Calu3 (cell line): ENCODE results near the gene CITED2. TPM values are rescaled to one million over a fixed set of nuclear protein-coding genes. Genes with fewer than 3 reads are reported as not detected.

ENCODE experiments used
- BruUV-seq: library from RNA; stranded (reverse); fragments of 400-500 nt; replicated peaks from 2 replicates; lab custom pipeline; 2021; lab: Mats Ljungman, UMichigan
- CTCF ChIA-PET: fragments of 300-600 bp; sonication (Branson Sonifier 250); formaldehyde crosslinking; loops from one replicate; lab custom pipeline; 2022; ENCODE audit warnings: antibody characterized with exemption; lab: Charles Lee
- DNase-seq: peaks from one replicate; pipeline ENCODE4 v3.0.0; 2022
- H3K27ac Mint-ChIP-seq: one replicate; pipeline ENCODE4 v1.8.0; 2022; ENCODE audit warnings: mixed read lengths; ENCODE audit not compliant: unreplicated experiment
- H3K27me3 Mint-ChIP-seq: one replicate; pipeline ENCODE4 v1.8.0; 2022; ENCODE audit warnings: mixed read lengths; ENCODE audit not compliant: unreplicated experiment
- H3K36me3 Mint-ChIP-seq: one replicate; pipeline ENCODE4 v1.8.0; 2022; ENCODE audit warnings: mild to moderate bottlenecking, moderate library complexity, mixed read lengths; ENCODE audit not compliant: insufficient read depth, unreplicated experiment
- H3K4me1 Mint-ChIP-seq: one replicate; pipeline ENCODE4 v1.8.0; 2022; ENCODE audit warnings: mild to moderate bottlenecking, low read depth, mixed read lengths; ENCODE audit not compliant: unreplicated experiment
- H3K4me3 Mint-ChIP-seq: one replicate; pipeline ENCODE4 v1.8.0; 2022; ENCODE audit warnings: mild to moderate bottlenecking, low read depth, moderate library complexity, mixed read lengths; ENCODE audit not compliant: unreplicated experiment
- H3K9me3 Mint-ChIP-seq: one replicate; pipeline ENCODE4 v1.8.0; 2022; ENCODE audit warnings: low read depth, mixed read lengths; ENCODE audit not compliant: unreplicated experiment
- intact Hi-C: fragments of 100-400 bp; cut with micrococcal nuclease; formaldehyde crosslinking; loops from one replicate; pipeline ENCODE4 v1.10.0; 2022; ENCODE audit not compliant: unreplicated experiment
- total RNA-seq: library from RNA; stranded (reverse); gene quantifications from 2 replicates; pipeline ENCODE4 v1.2.3, GENCODE V29; 2022
- TF ChIP-seq, protein P1 (sequence below): fragments of 200-600 bp; IDR thresholded peaks from one replicate; pipeline ENCODE4 v1.8.0; 2022; ENCODE audit warnings: antibody characterized with exemption; ENCODE audit not compliant: unreplicated experiment

The CITED2 gene
- total RNA-seq, 1 experiment from 2014 or later, result 21.4 TPM

DNA sequence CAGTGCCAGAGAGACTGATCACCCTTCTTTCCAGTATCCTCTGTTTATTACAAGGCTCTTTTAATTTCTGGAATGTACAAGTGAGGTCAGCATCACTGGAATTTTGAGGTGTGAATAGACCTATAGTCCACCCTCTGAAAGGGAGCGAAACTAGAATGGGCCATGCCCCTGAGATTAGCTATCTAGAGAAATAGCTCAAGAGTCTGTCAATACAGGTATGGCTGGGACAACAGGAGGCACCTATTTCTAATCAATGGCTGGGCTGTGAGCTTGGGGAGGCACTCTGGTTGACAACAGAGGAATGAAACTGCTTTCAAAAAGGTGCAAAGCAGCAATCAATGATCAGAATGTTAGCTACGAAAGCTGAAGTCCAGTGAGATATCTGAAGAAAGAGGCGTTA lies 17.3 kb upstream of the CITED2 start:
- H3K27me3 Mint-ChIP-seq, result no peaks in the 10 kb centered on the region
- TF ChIP-seq, protein P1, sequence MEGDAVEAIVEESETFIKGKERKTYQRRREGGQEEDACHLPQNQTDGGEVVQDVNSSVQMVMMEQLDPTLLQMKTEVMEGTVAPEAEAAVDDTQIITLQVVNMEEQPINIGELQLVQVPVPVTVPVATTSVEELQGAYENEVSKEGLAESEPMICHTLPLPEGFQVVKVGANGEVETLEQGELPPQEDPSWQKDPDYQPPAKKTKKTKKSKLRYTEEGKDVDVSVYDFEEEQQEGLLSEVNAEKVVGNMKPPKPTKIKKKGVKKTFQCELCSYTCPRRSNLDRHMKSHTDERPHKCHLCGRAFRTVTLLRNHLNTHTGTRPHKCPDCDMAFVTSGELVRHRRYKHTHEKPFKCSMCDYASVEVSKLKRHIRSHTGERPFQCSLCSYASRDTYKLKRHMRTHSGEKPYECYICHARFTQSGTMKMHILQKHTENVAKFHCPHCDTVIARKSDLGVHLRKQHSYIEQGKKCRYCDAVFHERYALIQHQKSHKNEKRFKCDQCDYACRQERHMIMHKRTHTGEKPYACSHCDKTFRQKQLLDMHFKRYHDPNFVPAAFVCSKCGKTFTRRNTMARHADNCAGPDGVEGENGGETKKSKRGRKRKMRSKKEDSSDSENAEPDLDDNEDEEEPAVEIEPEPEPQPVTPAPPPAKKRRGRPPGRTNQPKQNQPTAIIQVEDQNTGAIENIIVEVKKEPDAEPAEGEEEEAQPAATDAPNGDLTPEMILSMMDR, result no peak
- peaks cover 21% of the 10 kb centered on the region for H3K4me1 Mint-ChIP-seq
- CTCF ChIA-PET, result interaction anchor here (0.7 kb wide), 1 partner anchor 147 kb away, joined by 3 read pairs; no protein-coding TSS in a partner anchor
- no peak overlapping the region for H3K27ac Mint-ChIP-seq
- no peaks in the 10 kb centered on the region for H3K9me3 Mint-ChIP-seq
- DNase-seq, result no peak
- no peaks in the 10 kb centered on the region for H3K36me3 Mint-ChIP-seq
- intact Hi-C loops, result no loop called here
- BruUV-seq, result no TSS peak
- H3K4me3 Mint-ChIP-seq, result no peak overlapping the region

DNA sequence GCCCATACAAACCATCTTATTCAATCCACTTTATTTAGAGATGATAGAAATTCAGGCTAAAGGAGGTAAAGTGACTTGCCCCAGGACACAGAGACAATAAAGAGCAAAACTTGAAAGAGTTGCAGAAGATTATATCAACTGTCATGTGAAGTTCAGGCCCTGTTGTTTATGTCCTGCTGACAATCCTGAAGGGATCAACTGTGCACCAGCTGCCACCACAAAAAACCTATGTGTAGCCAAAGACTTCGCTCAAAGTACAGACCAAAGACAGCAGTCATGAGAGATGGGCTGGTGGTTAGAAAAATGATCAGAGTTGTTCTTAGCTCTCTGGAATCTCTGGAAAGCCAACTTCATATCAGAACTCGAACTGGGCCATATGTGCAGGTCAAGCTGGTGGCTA lies 16.0 kb upstream of the CITED2 start:
- no TSS peak for BruUV-seq
- no peak for DNase-seq
- Mint-ChIP-seq H3K27me3 (no peaks in the 10 kb centered on the region), H3K4me1 (peaks cover 21% of the 10 kb centered on the region), H3K36me3 (no peaks in the 10 kb centered on the region), H3K27ac (no peak overlapping the region), H3K4me3 (no peak overlapping the region), H3K9me3 (no peaks in the 10 kb centered on the region)
- CTCF ChIA-PET, result no interaction called here
- TF ChIP-seq, protein P1, result no peak
- intact Hi-C loops, result no loop called here

DNA sequence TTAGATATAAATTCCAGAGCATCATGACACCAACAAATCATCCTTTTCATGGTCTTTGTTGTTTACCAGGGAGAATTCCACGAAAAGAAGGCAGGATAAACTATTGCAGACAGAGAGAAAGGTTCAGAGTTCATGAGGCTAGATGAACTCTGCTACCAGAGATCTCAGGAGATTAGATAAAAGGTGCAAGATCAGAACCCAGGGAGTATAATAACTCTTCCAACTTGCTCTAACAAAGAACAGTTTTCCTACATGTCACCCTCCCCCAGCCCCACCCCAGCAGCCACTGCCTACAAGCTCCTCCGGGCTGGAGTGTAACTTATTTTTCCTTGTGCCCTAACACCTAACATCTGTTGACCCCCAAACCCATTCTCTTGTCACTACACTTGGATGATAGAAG lies 13.9 kb upstream of the CITED2 start:
- Mint-ChIP-seq H3K27me3 (no peaks in the 10 kb centered on the region), H3K4me3 (no peak overlapping the region), H3K36me3 (no peaks in the 10 kb centered on the region), H3K27ac (no peak overlapping the region), H3K9me3 (no peaks in the 10 kb centered on the region), H3K4me1 (peaks cover 10% of the 10 kb centered on the region)
- intact Hi-C loops, result no loop called here
- BruUV-seq, result no TSS peak
- CTCF ChIA-PET, result no interaction called here
- no peak for DNase-seq
- TF ChIP-seq, protein P1, result no peak

DNA sequence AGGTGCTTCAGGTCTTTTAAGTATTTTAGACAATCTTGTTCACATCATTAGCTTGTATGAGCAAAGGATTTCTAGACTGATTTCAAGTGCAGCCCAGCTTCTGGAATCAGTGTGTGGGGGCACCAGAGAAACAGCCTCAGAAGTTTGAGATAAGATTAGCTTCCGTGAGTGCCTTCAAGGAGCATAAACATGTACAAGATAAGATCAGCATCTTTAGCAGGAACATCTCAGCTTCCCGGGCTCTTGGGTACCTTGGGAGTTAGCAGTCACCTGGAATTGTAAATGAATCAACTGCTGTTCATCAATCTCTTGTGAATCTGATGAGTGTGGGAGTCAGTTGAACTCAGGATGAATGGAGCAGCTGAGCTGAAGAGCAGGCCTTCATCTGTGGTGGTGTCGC lies 12.0 kb upstream of the CITED2 start:
- H3K27ac Mint-ChIP-seq, result no peak overlapping the region
- no peaks in the 10 kb centered on the region for H3K36me3 Mint-ChIP-seq
- no peak overlapping the region for H3K4me3 Mint-ChIP-seq
- intact Hi-C loops, result no loop called here
- no peak for DNase-seq
- no peaks in the 10 kb centered on the region for H3K9me3 Mint-ChIP-seq
- no peaks in the 10 kb centered on the region for H3K4me1 Mint-ChIP-seq
- BruUV-seq, result no TSS peak
- CTCF ChIA-PET, result interaction anchor here (0.6 kb wide), 1 partner anchor 375 kb away, joined by 3 read pairs; no protein-coding TSS in a partner anchor
- H3K27me3 Mint-ChIP-seq, result no peaks in the 10 kb centered on the region
- TF ChIP-seq, protein P1, result no peak
